Gastroesophageal sphincter (tissue), 4 donors: ENCODE data around the gene COL26A1. TPM values are rescaled to one million over a fixed set of nuclear protein-coding genes. Genes with fewer than 3 reads are reported as not detected.
"Not testable (repeated sequence)": the region's sequence is repeated elsewhere in the genome, so short reads cannot be mapped to it uniquely, and the experiment has no call there.

Experiments used
- ATAC-seq: fragments of 150-250 bp; one replicate; pipeline ENCODE4 v1.9.1; 2016; ENCODE audit warnings: mild to moderate bottlenecking, moderate library complexity
- H3K27ac ChIP-seq, 4 donors: fragments of 200-600 bp; sonication (generic) in 3 of 4; 1 replicate in 3 of 4; 2 replicates in 1 of 4; pipeline ENCODE4 v1.5.1; 2016 to 2019
- H3K27me3 ChIP-seq: fragments of 200-600 bp; sonication (generic); one replicate; pipeline ENCODE4 v1.5.1; 2019
- H3K36me3 ChIP-seq, 2 donors: fragments of 200-600 bp; sonication (generic); one replicate each; pipeline ENCODE4 v1.5.1; 2019; ENCODE audit warnings: control low read depth in 1 of 2
- H3K4me1 ChIP-seq, 3 donors: fragments of 200-600 bp; sonication (generic); 1 replicate in 2 of 3; 2 replicates in 1 of 3; pipeline ENCODE4 v1.5.1; 2016 to 2019; ENCODE audit warnings: control low read depth in 2 of 3
- H3K4me3 ChIP-seq, 2 donors: fragments of 200-600 bp; sonication (generic); one replicate each; pipeline ENCODE4 v1.5.1; 2019; ENCODE audit warnings: mild to moderate bottlenecking in 1 of 2, moderate library complexity in 1 of 2
- H3K9me3 ChIP-seq, 3 donors: fragments of 200-600 bp; sonication (generic); one replicate each; pipeline ENCODE4 v1.5.1; 2017 to 2019; ENCODE audit warnings: control low read depth in 2 of 3
- CTCF ChIP-seq, 4 experiments: fragments of 200-600 bp in 2 of 4; fragments of 450-650 bp in 2 of 4; sonication (generic) in 1 of 4; IDR thresholded peaks; one replicate each; pipeline ENCODE4 v1.5.1; 2017 to 2019; ENCODE audit warnings: antibody characterized with exemption in 4 of 4, mild to moderate bottlenecking in 2 of 4, moderate library complexity in 2 of 4
- EP300 ChIP-seq: sonication (generic); formaldehyde crosslinking; IDR thresholded peaks from one replicate; pipeline ENCODE4 v1.6.1; 2017; ENCODE audit warnings: antibody characterized with exemption, mild to moderate bottlenecking
- POLR2A ChIP-seq, 2 donors: fragments of 450-650 bp; IDR thresholded peaks; one replicate each; pipeline ENCODE4 v1.6.1; 2017; ENCODE audit warnings: antibody characterized with exemption in 2 of 2, mild to moderate bottlenecking in 2 of 2, moderate library complexity in 1 of 2
- POLR2AphosphoS5 ChIP-seq: sonication (generic); formaldehyde crosslinking; IDR thresholded peaks from one replicate; pipeline ENCODE4 v1.6.1; 2017; ENCODE audit warnings: antibody characterized with exemption
- WGBS, 2 donors: methylation state at CpG; one replicate each; pipeline ENCODE4 v1.1.5; 2018; ENCODE audit warnings: low coverage in 1 of 2; 5-methylcytosine and 5-hydroxymethylcytosine counted together
- total RNA-seq, 4 donors: library from RNA; depleted of rRNA; stranded (reverse); fragments of >200 nt; gene quantifications; one replicate each; pipeline ENCODE4 v1.1.0, GENCODE V29; 2016

COL26A1 gene
- total RNA-seq, 4 donors from 2014 or later: not detected

GRCh38 chr7:101602484-101603241 is 240.0 kb downstream of the COL26A1 start:
- peaks cover 0 to 11% (median 0%) of the 10 kb centered on the region in 3 donors for H3K4me1 ChIP-seq
- no peak for TF ChIP-seq POLR2AphosphoS5
- peak in 3 of 4 experiments; percentile 57 to 86 (median 71) for TF ChIP-seq CTCF (IDR thresholded peaks at IDR 0.05)
- no peak overlapping the region for H3K27ac ChIP-seq
- WGBS, 2 donors: 0% methylated on average over 2 of the region's 25 CpGs; no CpG with 5 or more reads in 1 of the 2 donors
- peak; percentile 74 for ATAC-seq
- no peaks in the 10 kb centered on the region for H3K27me3 ChIP-seq
- H3K4me3 ChIP-seq: no peak overlapping the region
- H3K36me3 ChIP-seq: no peaks in the 10 kb centered on the region
- no peaks in the 10 kb centered on the region for H3K9me3 ChIP-seq

- ATAC-seq: no peak
- Histone ChIP-seq H3K4me3 (no peak overlapping the region), H3K9me3 (no peaks in the 10 kb centered on the region), H3K4me1 (peaks cover 0 to 11% (median 0%) of the 10 kb centered on the region in 3 donors), H3K36me3 (no peaks in the 10 kb centered on the region), H3K27me3 (no peaks in the 10 kb centered on the region), H3K27ac (no peak overlapping the region)
- TF ChIP-seq POLR2AphosphoS5: no peak
- TF ChIP-seq EP300: no peak
- no peak for TF ChIP-seq POLR2A (IDR thresholded peaks at IDR 0.05)
- no peak for TF ChIP-seq CTCF (IDR thresholded peaks at IDR 0.05)
- WGBS, 2 donors: 80 to 83% methylated on average over 1 to 5 of the region's 5 CpGs
Observed at GRCh38 chr7:101604331-101604933, 241.8 kb downstream of the COL26A1 start.

- not testable (repeated sequence) for H3K27me3 ChIP-seq, ATAC-seq, H3K27ac ChIP-seq, H3K9me3 ChIP-seq, H3K36me3 ChIP-seq, H3K4me3 ChIP-seq
- WGBS, 2 donors: 83% methylated on average over 1 of the region's 2 CpGs; no CpG with 5 or more reads in 1 of the 2 donors
- peaks cover 0 to 11% (median 0%) of the 10 kb centered on the region in 3 donors for H3K4me1 ChIP-seq
Observed at GRCh38 chr7:101604934-101605332, 242.3 kb downstream of the COL26A1 start.

GRCh38 chr7:101605611-101606497 is 243.2 kb downstream of the COL26A1 start:
- no peaks in the 10 kb centered on the region for H3K36me3 ChIP-seq
- no peak for ATAC-seq
- TF ChIP-seq CTCF (IDR thresholded peaks at IDR 0.05) (no peak), EP300 (no peak), POLR2A (IDR thresholded peaks at IDR 0.05) (no peak), POLR2AphosphoS5 (no peak)
- no peaks in the 10 kb centered on the region for H3K9me3 ChIP-seq
- no peak overlapping the region for H3K27ac ChIP-seq
- whole genome bisulfite sequencing, 2 donors: 42 to 70% methylated on average over 2 to 3 of the region's 26 CpGs
- H3K4me3 ChIP-seq: no peak overlapping the region
- H3K4me1 ChIP-seq: peaks cover 0 to 11% (median 0%) of the 10 kb centered on the region in 3 donors
- no peaks in the 10 kb centered on the region for H3K27me3 ChIP-seq

GRCh38 chr7:101606498-101606923 is 243.8 kb downstream of the COL26A1 start:
- H3K27me3 ChIP-seq: no peaks in the 10 kb centered on the region
- H3K36me3 ChIP-seq: no peaks in the 10 kb centered on the region
- ATAC-seq: no peak
- peaks cover 0 to 11% (median 0%) of the 10 kb centered on the region in 3 donors for H3K4me1 ChIP-seq
- WGBS, 2 donors: no CpG with 5 or more reads among the region's 2 CpGs
- H3K27ac ChIP-seq: no peak overlapping the region
- H3K9me3 ChIP-seq: no peaks in the 10 kb centered on the region
- TF ChIP-seq EP300: no peak
- no peak for TF ChIP-seq POLR2A (IDR thresholded peaks at IDR 0.05)
- TF ChIP-seq CTCF (IDR thresholded peaks at IDR 0.05): no peak
- TF ChIP-seq POLR2AphosphoS5: no peak
- H3K4me3 ChIP-seq: no peak overlapping the region
